Measurements from ENCODE around the gene BTN3A1. TPM values are rescaled to one million over a fixed set of nuclear protein-coding genes. Genes with fewer than 3 reads are reported as not detected.

Gene BTN3A1
- total RNA-seq, 2 donors from 2014 or later = 57.3 to 62.8 TPM

- DNase-seq = no peak
- Mint-ChIP-seq H3K36me3 (ENCODE audit: insufficient read depth in 2 of 2) (peaks cover 10 to 23% of the 10 kb centered on the region in 2 donors), H3K4me1 (ENCODE audit: low read depth) (peaks cover 43% of the 10 kb centered on the region), H3K4me3 (no peak overlapping the region), H3K9me3 (no peaks in the 10 kb centered on the region), H3K27ac (no peak overlapping the region), H3K27me3 (ENCODE audit: low read depth) (no peaks in the 10 kb centered on the region)
- ATAC-seq (replicated peaks in 1 of 2) = no peak
These were observed 16.3 kb upstream of the BTN3A1 start for GRCh38 chr6:26385734-26386125.

DNA sequence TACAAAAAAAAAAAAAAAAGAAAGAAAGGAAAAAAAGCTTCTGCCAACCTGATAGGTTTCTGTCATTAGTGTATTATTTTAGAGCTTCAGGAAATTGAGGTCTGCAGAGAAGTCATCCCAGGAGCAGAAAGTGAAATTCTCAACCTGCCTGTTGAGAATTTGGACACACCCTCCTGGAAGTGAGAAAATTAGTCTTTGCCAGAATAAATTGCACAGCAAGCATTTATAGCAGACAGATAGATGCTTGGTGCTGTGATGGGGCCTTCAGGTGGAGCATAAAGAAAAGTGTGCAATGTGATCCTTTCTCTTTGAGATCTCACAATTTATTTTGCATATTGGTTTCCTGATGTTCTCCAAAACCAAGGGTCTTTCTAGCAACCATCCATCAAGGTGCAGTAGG lies 14.5 kb upstream of the BTN3A1 start:
- Mint-ChIP-seq H3K9me3 (no peaks in the 10 kb centered on the region), H3K4me1 (ENCODE audit: low read depth) (peaks cover 30% of the 10 kb centered on the region), H3K27me3 (ENCODE audit: low read depth) (no peaks in the 10 kb centered on the region), H3K27ac (no peak overlapping the region), H3K4me3 (no peak overlapping the region), H3K36me3 (ENCODE audit: insufficient read depth in 2 of 2) (peaks cover 10 to 23% of the 10 kb centered on the region in 2 donors)
- DNase-seq = no peak
- ATAC-seq (replicated peaks in 1 of 2) = no peak

- Mint-ChIP-seq H3K27me3 (ENCODE audit: low read depth) (no peaks in the 10 kb centered on the region), H3K36me3 (ENCODE audit: insufficient read depth in 2 of 2) (peaks cover 9 to 23% of the 10 kb centered on the region in 2 donors), H3K4me3 (no peak overlapping the region), H3K4me1 (ENCODE audit: low read depth) (peaks cover 25% of the 10 kb centered on the region), H3K9me3 (no peaks in the 10 kb centered on the region), H3K27ac (no peak overlapping the region)
- ATAC-seq (replicated peaks in 1 of 2) = no peak
- no peak for DNase-seq
These were observed 14.1 kb upstream of the BTN3A1 start for GRCh38 chr6:26388014-26388413.

GRCh38 chr6:26388441-26388840 lies 13.6 kb upstream of the BTN3A1 start:
- Mint-ChIP-seq H3K9me3 (no peaks in the 10 kb centered on the region), H3K27ac (no peak overlapping the region), H3K4me1 (ENCODE audit: low read depth) (peaks cover 23% of the 10 kb centered on the region), H3K4me3 (no peak overlapping the region), H3K27me3 (ENCODE audit: low read depth) (no peaks in the 10 kb centered on the region), H3K36me3 (ENCODE audit: insufficient read depth in 2 of 2) (peaks cover 8 to 24% of the 10 kb centered on the region in 2 donors)
- no peak for ATAC-seq (replicated peaks in 1 of 2)
- no peak for DNase-seq

GRCh38 chr6:26389349-26389894 lies 12.7 kb upstream of the BTN3A1 start:
- Mint-ChIP-seq H3K27me3 (ENCODE audit: low read depth) (no peaks in the 10 kb centered on the region), H3K4me3 (no peak overlapping the region), H3K27ac (no peak overlapping the region), H3K9me3 (no peaks in the 10 kb centered on the region), H3K4me1 (ENCODE audit: low read depth) (peaks cover 18% of the 10 kb centered on the region), H3K36me3 (ENCODE audit: insufficient read depth in 2 of 2) (peaks cover 5 to 22% of the 10 kb centered on the region in 2 donors)
- peak in 1 of 2 donors; percentile 33 for ATAC-seq (replicated peaks in 1 of 2)
- DNase-seq = no peak

DNA sequence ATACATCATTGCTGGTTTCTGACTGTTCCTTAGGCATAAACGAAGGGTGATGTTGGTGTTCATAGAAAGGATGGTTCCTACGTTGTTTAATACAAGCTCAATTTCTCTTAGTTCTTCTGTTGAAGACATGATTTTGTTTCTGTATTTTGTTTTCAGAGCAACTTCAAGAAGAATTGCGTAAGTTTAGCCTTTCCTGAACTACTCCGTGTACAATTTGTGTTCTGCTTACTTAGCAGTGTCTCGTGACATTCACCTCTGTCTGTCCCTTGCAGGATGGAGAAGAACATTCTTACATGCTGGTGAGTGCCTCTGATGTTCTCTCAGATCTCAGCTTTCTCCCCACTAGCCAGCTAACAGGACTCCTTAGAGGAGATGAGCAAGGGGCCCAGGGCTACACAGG lies 11.5 kb upstream of the BTN3A1 start:
- Mint-ChIP-seq H3K9me3 (no peaks in the 10 kb centered on the region), H3K4me1 (ENCODE audit: low read depth) (peaks cover 12% of the 10 kb centered on the region), H3K4me3 (no peak overlapping the region), H3K36me3 (ENCODE audit: insufficient read depth in 2 of 2) (peaks cover 5 to 19% of the 10 kb centered on the region in 2 donors), H3K27ac (no peak overlapping the region), H3K27me3 (ENCODE audit: low read depth) (no peaks in the 10 kb centered on the region)
- DNase-seq (no peak), ATAC-seq (replicated peaks in 1 of 2) (no peak)

- peaks cover 5% of the 10 kb centered on the region for H3K4me1 Mint-ChIP-seq (ENCODE audit: low read depth)
- peaks cover 4 to 18% of the 10 kb centered on the region in 2 donors for H3K36me3 Mint-ChIP-seq (ENCODE audit: insufficient read depth in 2 of 2)
- H3K27me3 Mint-ChIP-seq (ENCODE audit: low read depth) = no peaks in the 10 kb centered on the region
- ATAC-seq (replicated peaks in 1 of 2) (no peak), DNase-seq (no peak)
- H3K9me3 Mint-ChIP-seq = no peaks in the 10 kb centered on the region
- no peak overlapping the region for H3K27ac Mint-ChIP-seq
- H3K4me3 Mint-ChIP-seq = no peak overlapping the region
These were observed 9.0 kb upstream of the BTN3A1 start for GRCh38 chr6:26392932-26393636.

DNA sequence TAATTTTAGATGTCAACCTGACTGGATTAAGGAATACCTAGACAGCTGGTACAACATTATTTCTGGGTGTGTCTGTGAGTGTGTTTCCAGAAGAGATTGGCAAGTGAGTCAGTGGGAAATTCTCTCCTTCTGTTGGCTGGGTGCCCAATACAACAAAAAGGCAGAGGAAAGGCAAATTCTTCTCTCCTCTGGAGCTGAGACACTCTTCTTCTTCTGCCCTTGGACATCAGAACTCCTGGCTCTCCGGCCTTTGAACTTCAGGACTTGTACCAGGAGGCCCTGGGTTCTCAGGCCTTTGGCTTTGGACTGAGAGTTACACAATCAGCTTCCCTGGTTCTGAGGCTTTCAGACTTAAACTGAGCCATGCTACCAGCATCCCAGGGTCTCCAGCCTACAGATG lies 7.8 kb upstream of the BTN3A1 start:
- peaks cover 3% of the 10 kb centered on the region for H3K4me1 Mint-ChIP-seq (ENCODE audit: low read depth)
- H3K4me3 Mint-ChIP-seq = no peak overlapping the region
- peaks cover 1 to 11% of the 10 kb centered on the region in 2 donors for H3K36me3 Mint-ChIP-seq (ENCODE audit: insufficient read depth in 2 of 2)
- DNase-seq (no peak), ATAC-seq (replicated peaks in 1 of 2) (no peak)
- H3K27ac Mint-ChIP-seq = no peak overlapping the region
- no peaks in the 10 kb centered on the region for H3K9me3 Mint-ChIP-seq
- no peaks in the 10 kb centered on the region for H3K27me3 Mint-ChIP-seq (ENCODE audit: low read depth)

GRCh38 chr6:26398555-26398954 lies 3.5 kb upstream of the BTN3A1 start:
- Mint-ChIP-seq H3K36me3 (ENCODE audit: insufficient read depth in 2 of 2) (peaks cover 5 to 9% of the 10 kb centered on the region in 2 donors), H3K4me3 (no peak overlapping the region), H3K27me3 (ENCODE audit: low read depth) (no peaks in the 10 kb centered on the region), H3K9me3 (no peaks in the 10 kb centered on the region), H3K4me1 (ENCODE audit: low read depth) (peaks cover 17% of the 10 kb centered on the region), H3K27ac (no peak overlapping the region)
- DNase-seq (no peak), ATAC-seq (replicated peaks in 1 of 2) (no peak)

GRCh38 chr6:26400626-26401025 lies 1.4 kb upstream of the BTN3A1 start:
- DNase-seq = no peak
- Mint-ChIP-seq H3K9me3 (no peaks in the 10 kb centered on the region), H3K4me1 (ENCODE audit: low read depth) (peaks cover 38% of the 10 kb centered on the region), H3K27me3 (ENCODE audit: low read depth) (no peaks in the 10 kb centered on the region), H3K4me3 (peak overlapping the region; percentile 90 to 97), H3K36me3 (ENCODE audit: insufficient read depth in 2 of 2) (peaks cover 8 to 14% of the 10 kb centered on the region in 2 donors), H3K27ac (peak overlapping the region; percentile 100)
- no peak for ATAC-seq (replicated peaks in 1 of 2)

GRCh38 chr6:26401389-26401986 lies 587 bp upstream of the BTN3A1 start:
- Mint-ChIP-seq H3K36me3 (ENCODE audit: insufficient read depth in 2 of 2) (peaks cover 11 to 16% of the 10 kb centered on the region in 2 donors), H3K27ac (peak overlapping the region; percentile 100), H3K9me3 (no peaks in the 10 kb centered on the region), H3K27me3 (ENCODE audit: low read depth) (no peaks in the 10 kb centered on the region), H3K4me3 (peak overlapping the region; percentile 90 to 97), H3K4me1 (ENCODE audit: low read depth) (peaks cover 42% of the 10 kb centered on the region)
- no peak for DNase-seq
- peak; percentile 5 to 12 for ATAC-seq (replicated peaks in 1 of 2)

DNA sequence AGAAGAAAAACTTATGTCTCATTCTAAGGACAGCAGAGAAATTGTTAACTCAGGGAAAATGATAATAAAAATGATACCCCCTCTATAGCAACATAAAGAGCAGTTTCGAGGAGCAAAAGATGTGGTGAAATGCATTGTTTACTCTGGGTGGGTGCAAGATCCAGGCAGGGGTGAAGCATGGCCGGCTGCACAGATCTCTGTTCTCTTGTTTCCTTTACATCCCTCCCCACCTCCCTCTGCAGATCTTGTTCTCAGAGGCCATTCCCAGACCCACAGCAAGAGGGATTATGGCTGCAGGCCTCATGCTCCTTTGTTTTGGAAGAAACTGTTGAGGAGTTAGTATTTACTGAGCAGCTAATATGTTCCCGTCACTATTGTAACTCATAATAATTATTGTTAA lies 1.8 kb downstream of the BTN3A1 start:
- Mint-ChIP-seq H3K27ac (peak overlapping the region; percentile 48), H3K27me3 (ENCODE audit: low read depth) (no peaks in the 10 kb centered on the region), H3K36me3 (ENCODE audit: insufficient read depth in 2 of 2) (peaks cover 13 to 24% of the 10 kb centered on the region in 2 donors), H3K9me3 (no peaks in the 10 kb centered on the region), H3K4me3 (peak overlapping the region; percentile 90 to 97), H3K4me1 (ENCODE audit: low read depth) (peaks cover 56% of the 10 kb centered on the region)
- ATAC-seq (replicated peaks in 1 of 2) (no peak), DNase-seq (no peak)

- Mint-ChIP-seq H3K4me3 (peak overlapping the region; percentile 83 to 97), H3K27ac (peak overlapping the region; percentile 76), H3K4me1 (ENCODE audit: low read depth) (peaks cover 56% of the 10 kb centered on the region), H3K9me3 (no peaks in the 10 kb centered on the region), H3K36me3 (ENCODE audit: insufficient read depth in 2 of 2) (peaks cover 13 to 24% of the 10 kb centered on the region in 2 donors), H3K27me3 (ENCODE audit: low read depth) (no peaks in the 10 kb centered on the region)
- DNase-seq (no peak), ATAC-seq (replicated peaks in 1 of 2) (no peak)
These were observed 2.5 kb downstream of the BTN3A1 start for GRCh38 chr6:26404546-26404945.

All from activated T-cell treated with anti-CD3 and anti-CD28 coated beads, Interleukin-2, amount 50 U/mL, for 72 hours (primary cell).